ENCODE results near the gene SLC39A11.
"Not testable (repeated sequence)": the region's sequence is repeated elsewhere in the genome, so short reads cannot be mapped to it uniquely, and the experiment has no call there.

SLC39A11 gene

DNA sequence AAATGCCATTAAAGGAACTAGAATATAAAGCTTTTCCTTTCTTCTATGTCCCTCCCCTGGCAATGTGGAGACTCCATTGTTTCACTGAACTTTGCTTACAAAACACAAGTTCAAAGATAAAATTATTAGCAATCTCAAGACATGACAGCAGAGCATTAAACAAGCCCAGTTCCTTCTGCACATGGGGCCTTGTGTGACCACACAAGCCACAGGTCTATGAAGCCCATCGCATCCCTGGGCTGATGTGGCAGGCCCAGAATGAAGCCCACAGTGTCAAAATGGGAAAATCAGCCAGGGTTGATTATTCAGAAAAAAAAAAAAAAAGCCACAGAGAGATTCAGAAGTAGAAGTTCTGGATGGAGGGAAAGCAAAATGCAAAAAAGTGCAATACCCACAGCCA, 12.9 kb upstream of the SLC39A11 start:
- no peak for DNase-seq

DNA sequence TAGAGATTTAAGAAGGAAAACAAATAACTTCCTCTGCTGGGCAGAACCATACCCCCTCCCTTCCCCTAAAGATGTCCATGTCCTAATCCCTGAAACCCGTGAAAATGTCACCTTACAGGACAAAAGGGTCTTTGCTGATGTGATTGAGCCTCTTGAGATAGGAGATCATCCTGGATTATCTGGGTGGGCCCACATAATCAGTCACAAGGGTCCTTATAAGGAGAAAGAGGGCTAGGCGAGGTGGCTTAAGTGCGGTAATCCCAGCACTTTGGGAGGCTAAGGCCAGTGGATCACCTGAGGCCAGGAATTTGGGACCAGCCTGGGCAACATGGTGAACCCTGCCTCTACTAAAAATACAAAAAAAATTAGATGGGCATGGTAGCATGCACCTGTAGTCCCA, 12.0 kb upstream of the SLC39A11 start:
- no peak for DNase-seq

DNA sequence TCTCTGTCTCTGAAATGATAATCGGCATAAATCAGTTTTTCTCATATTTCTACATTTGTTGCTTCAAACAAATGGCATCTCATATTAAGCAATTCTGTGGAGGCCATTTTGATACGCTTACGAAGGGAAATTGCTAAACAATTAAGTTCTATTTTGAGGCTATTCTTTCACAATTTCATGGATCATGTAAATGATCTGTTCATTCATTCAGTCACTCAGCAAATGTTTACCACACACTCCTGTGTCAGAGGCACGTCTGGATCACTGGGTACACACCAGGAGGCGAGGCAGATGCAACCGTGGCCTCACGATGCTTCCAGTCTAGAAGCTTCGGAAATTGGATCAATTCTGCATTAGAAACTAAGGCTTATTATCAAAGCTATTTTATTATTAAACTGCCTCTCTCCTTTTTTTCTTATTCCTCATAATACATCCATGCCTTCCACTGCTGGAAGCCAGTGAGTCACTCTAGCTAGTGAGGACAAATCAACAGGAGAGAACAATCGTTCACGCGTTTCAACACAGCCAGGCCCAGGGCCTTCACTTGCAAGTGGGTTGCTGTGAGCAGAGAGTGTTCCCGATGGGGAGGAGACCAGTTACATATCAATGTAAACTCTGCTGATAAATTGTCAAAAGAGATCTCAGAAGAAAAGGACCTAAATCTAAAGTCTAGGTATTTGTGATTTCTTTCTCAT, 11.3 kb upstream of the SLC39A11 start:
- DNase-seq: no peak

DNA sequence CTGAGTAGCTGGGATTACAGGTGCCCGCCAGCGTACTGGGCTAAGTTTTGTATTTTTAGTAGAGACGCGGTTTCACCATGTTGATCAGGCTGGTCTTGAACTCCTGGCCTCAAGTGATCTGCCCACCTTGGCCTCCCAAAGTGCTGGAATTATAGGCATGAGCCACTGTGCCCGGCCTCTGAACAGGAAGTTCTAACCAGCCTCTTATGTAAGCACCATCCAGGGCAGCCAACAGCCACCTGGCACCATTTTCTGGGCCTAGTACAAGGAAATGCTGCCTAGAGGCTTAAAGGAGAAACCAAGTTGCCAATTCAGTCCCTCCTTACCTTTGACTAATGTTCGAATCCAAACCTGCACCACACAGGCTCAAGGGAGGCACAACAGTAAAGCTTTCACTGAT, 8.5 kb upstream of the SLC39A11 start:
- DNase-seq: no peak

DNA sequence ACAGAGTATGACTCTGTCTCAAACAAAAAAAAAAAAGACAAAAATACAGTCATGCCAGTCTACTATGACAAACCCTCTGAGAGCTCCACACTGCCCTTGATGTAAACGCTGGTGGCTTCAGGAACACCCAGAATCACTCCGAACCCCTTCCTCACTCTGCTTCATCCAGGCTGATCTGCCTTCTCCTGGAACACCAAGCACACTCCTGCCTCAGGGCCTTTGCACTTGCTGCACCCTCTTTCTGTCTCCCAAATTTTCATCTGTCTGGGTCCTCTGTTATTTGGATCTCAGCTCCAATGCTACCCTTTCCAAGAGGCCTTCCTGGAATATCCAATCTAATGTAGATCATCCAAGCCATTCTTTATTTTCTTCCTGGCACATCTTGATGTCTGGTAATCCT, 7.9 kb upstream of the SLC39A11 start:
- DNase-seq: no peak

DNA sequence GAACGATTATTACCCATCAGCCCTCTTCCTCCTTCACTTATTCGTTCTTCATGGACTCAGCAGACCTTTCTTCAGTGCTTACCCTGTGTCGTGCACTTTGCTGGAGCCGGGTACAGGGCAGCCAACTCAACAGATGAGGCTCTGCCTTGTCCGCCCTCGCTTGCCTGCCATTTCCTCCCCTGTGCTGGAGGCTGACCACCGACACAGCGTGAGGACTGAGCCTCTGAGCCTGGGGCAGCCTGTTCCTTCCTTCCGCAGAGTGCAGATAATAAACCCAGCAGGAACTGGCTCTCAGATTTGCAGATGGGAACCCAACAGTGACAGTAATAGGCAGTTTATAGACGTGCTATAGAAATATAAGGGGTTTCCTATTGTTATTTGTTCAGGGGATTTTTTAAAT, 7.0 kb upstream of the SLC39A11 start:
- DNase-seq: no peak

DNA sequence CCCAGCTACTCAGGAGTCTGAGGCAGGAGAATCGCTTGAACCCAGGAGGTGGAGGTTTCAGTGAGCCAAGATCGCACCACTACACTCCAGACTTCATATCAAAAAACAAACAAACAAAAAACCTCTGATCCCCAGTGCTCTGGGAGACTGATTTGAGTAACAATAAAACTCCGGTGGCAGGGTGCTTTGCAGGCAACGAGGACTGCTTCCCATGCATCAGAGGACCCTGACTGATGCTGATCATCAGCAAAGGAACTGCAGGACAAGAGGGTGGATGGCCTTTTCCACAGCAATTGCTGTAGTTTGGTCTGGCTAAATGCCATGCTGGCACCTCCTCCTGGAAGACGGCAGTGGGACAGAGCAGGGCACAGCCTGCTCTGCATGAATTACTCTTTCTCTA, 6.4 kb upstream of the SLC39A11 start:
- no peak for DNase-seq

DNA sequence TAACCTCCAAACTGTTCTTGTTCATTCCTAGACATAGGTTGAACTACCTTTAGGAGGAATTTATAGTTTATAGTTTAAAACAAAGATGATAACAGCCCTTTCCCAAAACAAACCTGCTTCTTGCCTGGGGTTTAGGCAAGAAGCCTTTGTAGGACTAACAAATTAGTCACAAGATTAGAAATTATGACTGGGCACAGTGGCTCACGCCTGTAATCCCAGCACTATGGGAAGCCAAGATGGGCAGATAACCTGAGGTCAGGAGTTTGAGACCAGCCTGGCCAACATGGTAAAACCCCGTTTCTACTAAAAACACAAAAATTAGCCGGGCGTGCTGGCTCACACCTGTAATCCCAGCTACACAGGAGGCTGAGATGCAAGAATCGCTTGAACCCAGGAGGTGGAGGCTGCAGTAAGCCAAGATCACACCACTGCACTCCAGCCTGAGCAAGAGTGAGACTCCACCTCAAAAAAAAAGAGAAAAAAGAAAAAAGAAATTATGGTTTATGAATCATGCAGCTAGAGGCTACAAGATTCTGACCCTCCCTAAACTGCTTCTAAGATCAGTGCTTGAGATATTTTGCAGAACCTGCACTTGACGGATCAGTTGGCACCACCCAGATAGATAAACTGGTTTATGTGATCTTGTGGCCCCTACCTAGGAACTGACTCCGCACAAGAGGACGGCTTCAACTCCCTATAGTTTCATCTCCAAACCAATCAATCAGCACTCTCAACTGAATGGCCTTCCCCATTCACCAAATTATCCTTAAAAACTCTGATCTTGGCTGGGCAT, 5.7 kb upstream of the SLC39A11 start:
- not testable (repeated sequence) for DNase-seq

DNA sequence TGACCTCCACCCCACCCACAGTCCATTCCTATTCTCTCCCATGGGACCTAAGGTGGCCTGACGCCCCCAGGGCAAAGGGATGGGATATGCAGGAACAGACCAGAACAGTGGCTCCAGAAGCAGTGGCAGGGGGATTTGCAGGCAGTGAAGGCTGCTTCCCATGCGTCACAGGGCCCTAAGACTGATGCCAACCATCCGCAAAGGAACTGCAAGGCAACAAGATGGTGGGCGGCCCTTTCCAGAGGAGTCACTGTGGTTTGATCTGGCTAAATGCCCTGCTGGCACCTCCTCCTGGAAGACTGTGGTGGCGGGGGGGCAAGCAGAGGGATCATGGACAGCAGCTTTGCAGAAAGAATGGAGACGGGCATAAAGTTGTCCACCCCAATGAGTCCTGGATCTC, 4.4 kb upstream of the SLC39A11 start:
- DNase-seq: peak; percentile 44

DNA sequence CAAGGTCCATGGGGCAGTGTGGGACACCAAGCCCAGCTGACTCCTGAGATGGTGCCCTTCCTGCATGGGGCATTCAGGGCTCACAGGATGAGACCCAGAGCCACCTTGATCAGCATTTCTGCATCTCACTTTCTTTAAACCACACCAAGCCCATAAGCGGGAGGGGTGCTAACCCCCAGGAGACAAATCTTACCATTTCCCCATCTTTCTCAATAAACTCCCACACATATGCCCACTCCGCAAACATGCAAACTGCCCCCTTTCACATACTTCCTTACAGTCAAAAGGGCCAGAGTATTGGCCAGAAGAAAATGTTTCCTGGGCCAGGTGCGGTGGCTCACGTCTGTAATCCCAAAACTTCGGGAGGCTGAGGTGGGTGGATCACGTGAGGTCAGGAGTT, 3.7 kb upstream of the SLC39A11 start:
- DNase-seq: no peak

DNA sequence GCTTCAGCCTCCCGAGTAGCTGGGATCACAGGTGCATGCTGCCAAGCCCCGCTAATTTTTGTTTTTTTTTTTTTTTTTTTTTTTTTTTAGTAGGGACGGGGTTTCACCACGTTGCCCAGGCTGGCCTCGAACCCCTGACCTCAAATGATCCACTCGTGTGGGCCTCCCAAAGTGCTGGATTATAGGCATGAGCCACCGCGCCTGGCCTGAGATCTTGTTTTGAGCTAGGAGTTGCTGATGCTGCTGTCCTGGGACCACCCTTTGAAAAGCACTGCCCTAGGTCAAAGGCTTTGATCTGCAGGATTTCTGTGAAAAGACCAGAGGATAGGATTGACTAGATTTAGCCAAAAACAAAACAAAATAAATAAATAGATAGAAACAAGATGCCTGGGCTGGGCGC, 798 bp upstream of the SLC39A11 start:
- DNase-seq: no peak

DNA sequence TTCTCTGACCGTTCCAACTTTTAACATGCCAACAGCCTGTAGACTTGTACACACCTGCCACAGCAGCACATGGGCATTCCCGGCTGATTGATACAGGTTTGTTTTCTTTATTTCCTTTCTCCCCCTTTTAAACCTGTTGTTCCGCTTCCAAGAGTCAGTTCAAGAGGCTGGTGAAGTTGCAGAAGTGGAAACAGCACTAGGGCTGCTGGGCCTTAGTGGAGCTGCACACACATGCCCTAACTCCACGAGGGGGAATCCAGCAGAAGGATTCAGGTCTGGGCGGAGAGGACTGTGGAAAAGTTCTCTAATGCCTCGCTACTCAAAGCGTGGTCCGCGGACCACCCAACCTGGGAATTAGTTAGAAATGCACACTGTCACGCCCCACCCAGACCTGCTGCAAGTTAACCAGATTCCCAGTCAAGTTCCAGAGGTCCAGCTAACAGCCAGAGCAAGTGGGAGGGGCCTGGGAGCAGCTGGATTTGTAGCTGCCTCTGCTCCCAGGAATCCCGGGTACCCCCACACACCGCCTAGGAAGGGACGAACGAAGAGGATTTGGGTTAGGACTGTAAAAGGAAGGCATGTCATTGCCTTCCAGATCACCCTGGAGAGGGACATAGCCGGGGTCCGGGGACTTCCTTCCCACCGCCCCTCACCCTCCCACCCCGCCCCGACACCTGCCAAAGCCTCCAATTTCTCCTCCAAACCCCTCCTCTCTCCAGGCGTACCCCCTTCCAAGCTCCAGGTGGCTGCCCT, 542 bp downstream of the SLC39A11 start:
- peak; percentile 49 for DNase-seq

DNA sequence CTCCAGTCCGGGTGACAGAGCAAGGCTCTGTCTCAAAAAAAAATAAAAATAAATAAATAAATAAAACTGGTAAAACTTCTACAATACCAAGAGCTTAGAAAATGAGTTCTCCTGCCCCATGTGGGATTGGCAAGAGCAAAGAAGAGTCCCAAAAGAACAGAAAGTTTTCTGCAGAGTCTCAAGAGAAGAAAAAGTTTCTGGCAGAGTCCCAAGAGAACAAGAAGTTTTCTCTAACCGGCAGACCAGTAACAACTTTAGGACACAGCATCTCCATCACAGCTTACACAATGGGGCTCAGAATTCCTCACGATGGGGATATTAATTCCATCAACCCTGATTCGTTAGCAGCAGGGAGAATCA, 1.1 kb downstream of the SLC39A11 start:
- no peak for DNase-seq

DNA sequence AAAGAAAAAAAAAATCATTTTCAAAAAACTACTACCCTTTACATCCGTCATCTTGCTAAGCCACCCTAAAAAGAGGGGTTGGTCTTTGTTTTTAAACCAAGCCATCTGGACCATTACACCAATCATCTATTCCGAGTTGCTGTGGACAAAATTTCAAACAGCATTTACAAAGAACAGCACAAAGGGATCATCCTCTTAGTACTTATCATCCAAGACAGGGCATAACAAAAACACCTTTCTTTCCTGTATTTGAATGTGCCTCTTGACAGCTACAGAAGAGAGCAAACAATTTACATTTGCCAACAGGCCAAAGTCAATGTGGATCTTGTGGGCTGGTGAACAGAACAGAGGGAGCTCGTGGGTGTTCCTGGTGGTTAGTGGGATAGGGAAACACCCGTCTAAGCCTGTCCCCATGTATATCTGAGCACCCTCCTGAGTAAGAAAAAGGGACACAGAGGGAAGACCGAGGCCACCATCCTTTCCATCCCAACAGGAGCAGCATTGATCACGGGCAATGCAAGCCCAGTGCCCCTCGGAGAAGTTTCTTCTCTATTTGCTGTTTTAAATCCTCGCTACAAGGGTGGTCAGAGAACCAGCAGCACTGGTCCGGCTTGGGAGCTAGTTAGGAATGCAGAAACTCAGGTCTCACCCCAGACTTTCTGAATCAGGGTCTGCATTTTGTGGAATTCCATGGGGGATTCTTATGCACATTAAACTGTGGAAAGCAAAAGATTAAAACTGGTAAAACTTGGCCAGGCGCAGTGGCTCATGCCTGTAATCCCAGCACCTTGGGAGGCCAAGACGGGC, 1.9 kb downstream of the SLC39A11 start:
- DNase-seq: no peak

DNA sequence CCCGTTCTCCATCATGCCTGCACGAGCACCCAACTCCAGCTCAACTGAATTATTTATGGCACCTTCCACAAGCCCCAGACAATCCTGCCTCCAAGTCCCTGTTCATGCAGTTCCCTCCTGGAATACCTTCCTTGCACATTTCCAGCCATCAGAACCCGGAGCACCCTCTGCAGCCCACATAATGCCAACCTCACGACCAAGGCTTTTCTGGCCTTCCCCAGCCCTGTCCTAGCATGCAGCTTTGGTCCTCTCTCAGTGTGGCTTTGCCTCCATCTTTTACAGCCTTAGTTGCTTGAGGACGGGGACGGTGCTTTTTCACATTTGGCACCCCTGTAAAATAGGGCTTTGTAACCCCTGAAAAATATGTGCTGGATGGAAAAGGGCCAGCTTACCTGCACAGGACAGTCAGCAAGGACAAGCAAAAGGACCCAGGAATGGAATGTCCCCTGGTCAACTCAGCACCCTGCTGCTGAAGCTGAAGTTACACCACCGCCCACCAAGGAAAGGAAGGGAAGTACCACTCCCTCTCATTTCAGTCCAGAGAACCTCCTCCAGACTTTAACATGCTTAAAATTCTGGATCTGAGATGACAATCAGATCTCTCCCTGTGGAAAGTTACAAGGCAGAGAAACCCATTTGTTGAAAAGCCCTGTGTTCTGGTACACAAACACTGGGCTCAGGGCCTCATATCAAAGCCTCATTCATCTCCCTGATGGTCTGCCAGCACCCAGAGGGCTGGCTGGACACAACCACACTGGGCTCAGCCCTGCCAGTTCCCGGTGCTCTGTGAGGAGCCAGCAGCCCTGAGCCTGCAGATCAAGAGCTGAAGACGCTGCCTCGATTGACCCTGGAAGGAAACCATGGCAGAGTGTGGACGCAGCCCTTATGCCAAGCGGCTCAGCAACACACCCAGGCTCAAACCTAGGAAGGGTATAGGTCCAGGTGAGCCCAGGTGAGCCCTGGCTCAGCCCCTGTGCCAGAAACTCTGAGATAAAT, 2.9 kb downstream of the SLC39A11 start:
- DNase-seq: no peak

DNA sequence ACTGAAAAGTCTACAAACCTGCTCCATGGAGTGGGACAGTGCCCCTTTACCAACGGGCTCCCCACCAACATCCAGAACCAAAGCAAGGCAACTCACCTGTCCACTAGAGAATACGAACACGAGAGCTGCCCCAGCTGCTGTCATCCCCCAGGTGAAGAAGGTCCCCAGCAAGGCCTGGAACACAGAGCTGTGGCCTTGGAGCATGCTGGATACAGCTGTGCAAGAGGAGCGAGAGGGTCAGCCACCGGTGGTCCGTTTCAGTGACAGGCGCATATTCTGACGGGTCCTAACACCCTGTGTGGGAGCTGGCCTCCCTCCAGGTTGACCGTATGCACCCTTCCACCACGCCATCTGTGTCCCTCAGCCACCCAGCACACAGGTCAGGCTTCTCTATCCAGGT, 3.9 kb downstream of the SLC39A11 start:
- DNase-seq: no peak

DNA sequence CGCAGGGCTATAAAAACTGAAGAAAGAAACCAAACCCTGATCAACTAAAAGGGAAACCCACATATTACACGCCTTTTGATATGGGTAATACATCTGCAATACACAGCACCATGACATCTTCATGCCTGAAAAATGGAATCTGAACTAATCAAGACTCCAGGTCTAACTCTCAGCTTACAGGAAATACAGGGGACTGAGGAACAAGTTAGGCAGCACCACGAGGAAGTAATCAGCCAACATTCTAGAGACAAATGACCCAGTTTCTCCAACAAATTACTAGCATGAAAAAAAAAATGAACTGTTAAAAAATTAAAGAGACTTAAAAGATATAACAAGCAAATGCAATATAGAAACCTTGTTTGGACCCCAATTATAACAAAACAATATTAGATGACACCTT, 9.1 kb downstream of the SLC39A11 start:
- DNase-seq: no peak

DNA sequence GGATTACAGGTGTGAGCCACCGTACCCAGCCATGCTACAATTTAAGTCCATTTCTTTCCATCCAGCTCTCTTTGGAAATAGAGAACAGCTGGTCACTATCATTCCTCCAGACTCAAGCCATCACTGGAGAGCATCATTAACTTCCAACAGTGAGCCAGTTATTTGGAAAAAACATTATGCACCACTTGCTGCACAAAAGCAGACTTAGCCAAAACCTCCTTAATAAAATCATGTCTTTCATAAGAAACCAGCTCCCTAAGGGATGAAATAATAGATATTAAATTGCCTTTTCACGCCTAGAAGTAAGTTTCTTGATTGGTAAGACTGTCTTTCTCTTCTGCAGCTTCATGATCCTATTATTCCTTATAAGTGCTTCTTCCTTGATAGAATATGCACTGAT, 17.9 kb downstream of the SLC39A11 start:
- DNase-seq: no peak

DNA sequence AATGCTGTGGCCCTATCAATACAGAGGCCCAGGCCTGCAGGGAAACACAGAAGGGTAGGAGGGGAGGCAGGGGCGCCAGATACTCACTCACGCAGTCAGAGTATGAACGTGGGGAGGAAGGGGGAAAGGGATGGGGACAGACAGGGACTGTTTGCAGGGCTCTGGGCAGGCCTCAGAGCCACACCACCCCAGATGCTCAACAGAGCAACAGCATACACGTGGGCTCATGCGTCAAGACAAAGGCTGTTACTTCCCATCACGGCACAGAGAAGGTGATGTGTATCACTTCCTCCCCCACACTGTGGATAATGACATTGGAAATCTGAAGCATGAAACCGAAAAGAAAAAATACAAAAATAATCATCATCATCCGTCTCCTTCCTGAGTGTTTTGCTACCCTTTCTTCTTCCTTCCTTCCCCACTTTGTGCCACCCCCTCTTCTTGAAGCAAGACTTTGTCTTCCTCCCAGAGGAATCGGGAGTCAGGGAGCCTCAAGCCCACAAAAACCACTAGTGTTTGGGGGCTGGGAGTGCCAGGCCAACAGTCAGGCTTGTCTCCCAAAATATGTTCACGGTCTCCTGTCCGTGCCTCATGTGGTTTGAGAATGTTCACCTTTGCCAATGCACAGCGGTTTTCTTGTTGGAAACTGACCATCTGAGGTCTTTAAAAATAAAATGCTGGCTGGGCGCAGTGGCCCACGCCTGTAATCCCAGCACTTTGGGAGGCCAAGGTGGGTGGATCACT, 20.1 kb downstream of the SLC39A11 start:
- peak; percentile 74 for DNase-seq

DNA sequence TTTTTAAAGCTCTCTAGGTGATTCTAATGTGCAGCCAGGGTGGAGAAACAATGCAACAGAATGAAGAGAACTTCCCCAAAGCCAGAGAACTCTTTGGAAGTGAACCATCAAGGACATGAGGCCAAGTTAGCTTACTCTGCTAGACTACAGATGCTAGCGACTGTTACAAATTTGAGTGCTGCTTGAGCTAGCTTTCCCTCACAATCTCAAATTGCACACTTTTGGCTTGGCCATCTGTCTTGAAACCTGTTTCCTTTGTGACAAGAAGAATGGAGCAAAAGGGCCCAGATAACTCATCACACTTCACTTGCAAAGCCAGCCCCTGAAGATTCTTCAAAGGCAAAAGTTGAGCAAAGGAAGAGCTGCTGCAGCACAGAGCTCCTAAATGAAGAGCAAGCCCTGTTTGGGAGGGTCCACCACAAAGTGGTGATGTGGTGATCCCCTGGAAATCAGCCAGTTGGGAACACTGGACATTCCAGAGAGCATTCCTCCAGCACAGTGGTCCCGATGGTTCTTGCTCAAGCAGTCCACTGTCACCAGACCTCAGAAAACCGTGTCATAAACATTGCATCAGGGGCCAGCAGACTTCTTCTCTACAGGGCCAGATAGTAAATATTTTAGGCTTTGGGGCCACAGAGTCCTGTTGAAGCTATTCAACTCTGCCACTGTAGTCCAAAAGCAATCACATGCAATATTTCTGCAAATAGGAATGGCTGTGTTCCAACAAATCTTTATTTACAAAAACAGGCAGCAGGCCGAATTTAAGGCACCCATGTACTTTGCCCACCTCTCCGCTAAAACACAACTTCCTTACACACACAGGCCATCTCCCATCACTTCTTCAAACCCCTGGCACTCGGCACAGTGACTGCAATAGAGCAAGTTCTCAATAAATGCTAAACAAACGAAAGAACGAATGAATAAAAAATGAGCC, 21.2 kb downstream of the SLC39A11 start:
- DNase-seq: peak; percentile 52
